Stomach (tissue), 9 donors: ENCODE measurements around the gene SORCS2. TPM values are rescaled to one million over a fixed set of nuclear protein-coding genes. Genes with fewer than 3 reads are reported as not detected.

Source experiments
- DNase-seq, 2 donors: peaks; one replicate each; pipeline versions ENCODE4 v3.0.0 to v3.0.0-alpha.2; 2013 to 2019
- H3K27ac ChIP-seq, 5 donors: fragments of 200-600 bp in 4 of 5; sonication (generic) in 4 of 5; one replicate each; pipeline ENCODE4 v1.5.1; 2013 to 2019; ENCODE audit warnings: mild to moderate bottlenecking in 1 of 5, moderate library complexity in 1 of 5
- H3K27me3 ChIP-seq, 3 donors: fragments of 200-600 bp; sonication (generic); one replicate each; pipeline ENCODE4 v1.5.1; 2017 to 2019; ENCODE audit warnings: mixed run types in 1 of 3
- H3K36me3 ChIP-seq, 4 donors: fragments of 200-600 bp; sonication (generic); 1 replicate in 3 of 4; 2 replicates in 1 of 4; pipeline ENCODE4 v1.5.1; 2016 to 2019
- H3K4me1 ChIP-seq, 4 donors: fragments of 200-600 bp; sonication (generic); one replicate each; pipeline ENCODE4 v1.5.1; 2016 to 2019
- H3K4me3 ChIP-seq, 4 donors: fragments of 200-600 bp; sonication (generic) in 3 of 4; one replicate each; pipeline ENCODE4 v1.5.1; 2016 to 2019; ENCODE audit warnings: mild to moderate bottlenecking in 1 of 4
- H3K9me3 ChIP-seq, 4 donors: fragments of 200-600 bp; sonication (generic); one replicate each; pipeline ENCODE4 v1.5.1; 2016 to 2019
- CTCF ChIP-seq, 7 experiments: fragments of 450-650 bp in 4 of 7; fragments of 200-600 bp in 3 of 7; sonication (generic) in 3 of 7; IDR thresholded peaks; one replicate each; pipeline ENCODE4 v1.5.1; 2016 to 2019; ENCODE audit warnings: antibody characterized with exemption in 7 of 7, control low read depth in 2 of 7, mild to moderate bottlenecking in 1 of 7
- EP300 ChIP-seq: sonication (generic); formaldehyde crosslinking; IDR thresholded peaks from one replicate; pipeline ENCODE4 v1.6.1; 2017; ENCODE audit warnings: antibody characterized with exemption
- POLR2A ChIP-seq, 4 donors: fragments of 450-650 bp; IDR thresholded peaks; one replicate each; pipeline ENCODE4 v1.6.1; 2016; ENCODE audit warnings: antibody characterized with exemption in 4 of 4, control low read depth in 2 of 4, mild to moderate bottlenecking in 1 of 4, moderate library complexity in 1 of 4
- POLR2AphosphoS5 ChIP-seq, 3 donors: sonication (generic); formaldehyde crosslinking; IDR thresholded peaks; one replicate each; pipeline ENCODE4 v1.6.1; 2016; ENCODE audit warnings: antibody characterized with exemption in 3 of 3
- WGBS, 5 donors: extraction: QIAGEN DNeasy Blood & Tissue Kit in 3 of 5; methylation state at CpG; one replicate each; pipeline versions ENCODE4 v1.1.5 to v1.1.7; 2013 to 2018; 5-methylcytosine and 5-hydroxymethylcytosine counted together
- intact Hi-C: fragments of 100-400 bp; cut with DNase I; formaldehyde crosslinking; loops from one replicate; pipeline ENCODE4 v1.15.1; 2023; ENCODE audit warnings: low total_unique reads
- polyA plus RNA-seq, 3 donors: library from polyadenylated mRNA; stranded (reverse); fragments of 200-250 nt; gene quantifications; one replicate each; pipeline ENCODE4 v1.2.3, GENCODE V29; 2013
- total RNA-seq, 5 donors: library from RNA; depleted of rRNA; stranded (reverse); fragments of >200 nt; gene quantifications; one replicate each; pipeline versions ENCODE4 v1.1.0 to v1.2.3, GENCODE V29; 2014 to 2016
- donor health status: healthy with polysubstance abuse.
- donor health status: Bipolar disorder and iron deficiency.
- donor health status: healthy.

Gene SORCS2
- total and polyA plus RNA-seq, 8 donors = under 0.01 to 13.0 (median 0.50) TPM; not detected in 1

GRCh38 chr4:7673121-7673520 is 480.8 kb downstream of the SORCS2 start:
- Histone ChIP-seq H3K27ac (no peak overlapping the region), H3K4me1 (no peaks in the 10 kb centered on the region), H3K27me3 (peaks cover 0 to 25% (median 0%) of the 10 kb centered on the region in 3 donors), H3K36me3 (no peaks in the 10 kb centered on the region), H3K4me3 (no peak overlapping the region), H3K9me3 (no peaks in the 10 kb centered on the region)
- intact Hi-C loops = no loop called here
- 79 to 88% (median 87%) methylated on average over 9 of the region's 9 CpGs for WGBS, 5 donors
- no peak for DNase-seq
- TF ChIP-seq POLR2AphosphoS5 (IDR thresholded peaks at IDR 0.05) = no peak
- TF ChIP-seq CTCF (IDR thresholded peaks at IDR 0.05) = no peak
- no peak for TF ChIP-seq POLR2A (IDR thresholded peaks at IDR 0.05)
- no peak for TF ChIP-seq EP300

- DNase-seq = no peak
- WGBS, 5 donors = 68 to 77% (median 73%) methylated on average over 7 of the region's 7 CpGs
- H3K9me3 ChIP-seq = no peaks in the 10 kb centered on the region
- no peak overlapping the region for H3K27ac ChIP-seq
- intact Hi-C loops = no loop called here
- H3K27me3 ChIP-seq = peaks cover 0 to 17% (median 0%) of the 10 kb centered on the region in 3 donors
- no peaks in the 10 kb centered on the region for H3K36me3 ChIP-seq
- H3K4me1 ChIP-seq = no peaks in the 10 kb centered on the region
- H3K4me3 ChIP-seq = no peak overlapping the region
- no peak for TF ChIP-seq POLR2A (IDR thresholded peaks at IDR 0.05)
Observed at GRCh38 chr4:7674706-7675105, 482.4 kb downstream of the SORCS2 start.

- DNase-seq = no peak
- TF ChIP-seq POLR2AphosphoS5 (IDR thresholded peaks at IDR 0.05) (no peak), CTCF (IDR thresholded peaks at IDR 0.05) (no peak), EP300 (no peak), POLR2A (IDR thresholded peaks at IDR 0.05) (no peak)
- Histone ChIP-seq H3K4me1 (no peaks in the 10 kb centered on the region), H3K9me3 (no peaks in the 10 kb centered on the region), H3K4me3 (no peak overlapping the region), H3K27ac (no peak overlapping the region), H3K27me3 (peaks cover 0 to 17% (median 0%) of the 10 kb centered on the region in 3 donors), H3K36me3 (no peaks in the 10 kb centered on the region)
- intact Hi-C loops = no loop called here
- WGBS, 5 donors = 77 to 91% (median 83%) methylated on average over 6 of the region's 6 CpGs
Observed at GRCh38 chr4:7675136-7675535, 482.8 kb downstream of the SORCS2 start.

- Histone ChIP-seq H3K4me1 (no peaks in the 10 kb centered on the region), H3K27me3 (peaks cover 0 to 13% (median 0%) of the 10 kb centered on the region in 3 donors), H3K36me3 (no peaks in the 10 kb centered on the region), H3K27ac (no peak overlapping the region), H3K9me3 (no peaks in the 10 kb centered on the region), H3K4me3 (no peak overlapping the region)
- intact Hi-C loops = no loop called here
- no peak for DNase-seq
- WGBS, 5 donors = 81 to 88% (median 85%) methylated on average over 22 to 28 of the region's 28 CpGs
- TF ChIP-seq EP300 (no peak), POLR2AphosphoS5 (IDR thresholded peaks at IDR 0.05) (no peak), CTCF (IDR thresholded peaks at IDR 0.05) (no peak), POLR2A (IDR thresholded peaks at IDR 0.05) (no peak)
Observed at GRCh38 chr4:7675612-7676320, 483.4 kb downstream of the SORCS2 start.

GRCh38 chr4:7676398-7676922 is 484.1 kb downstream of the SORCS2 start:
- intact Hi-C loops = no loop called here
- 28 to 52% (median 34%) methylated on average over 3 to 4 of the region's 4 CpGs for WGBS, 5 donors

More at GRCh38 chr4:7676398-7676922, 484.1 kb downstream of the SORCS2 start:
- Histone ChIP-seq H3K4me3 (no peak overlapping the region), H3K9me3 (peaks cover 0 to 3% (median 3%) of the 10 kb centered on the region in 4 donors), H3K4me1 (no peaks in the 10 kb centered on the region), H3K36me3 (no peaks in the 10 kb centered on the region), H3K27me3 (peaks cover 0 to 9% (median 0%) of the 10 kb centered on the region in 3 donors), H3K27ac (no peak overlapping the region)
- TF ChIP-seq CTCF (IDR thresholded peaks at IDR 0.05) (no peak), POLR2AphosphoS5 (IDR thresholded peaks at IDR 0.05) (no peak), POLR2A (IDR thresholded peaks at IDR 0.05) (no peak), EP300 (no peak)
- no peak for DNase-seq
